D721Med (cell line): ENCODE measurements around the gene KLF14.
A peak's percentile ranks its signal among the peaks of the same experiment; 100 is the strongest.

Source experiments
- DNase-seq: peaks from one replicate; pipeline ENCODE4 v3.0.0; 2011; ENCODE audit warnings: low spot score; ENCODE audit not compliant: insufficient read length
- FAIRE-seq: peaks from 2 replicates; lab custom pipeline; 2011; peaks lifted over from hg19 to GRCh38; lab: Jason Lieb, UNC
- CTCF ChIP-seq: IDR thresholded peaks from 2 replicates; pipeline ENCODE4 v1.5.1; 2012; ENCODE audit warnings: mild to moderate bottlenecking, control low read depth; ENCODE audit not compliant: insufficient read depth; ENCODE audit errors: missing control alignments

Gene KLF14

GRCh38 chr7:130752424-130752823 is 18.4 kb upstream of the KLF14 start:
- no peak for FAIRE-seq
- no peak for TF ChIP-seq CTCF
- DNase-seq = no peak

- TF ChIP-seq CTCF = no peak
- DNase-seq (no peak), FAIRE-seq (no peak)
Measured at GRCh38 chr7:130750755-130751154, 16.7 kb upstream of the KLF14 start.

- no peak for FAIRE-seq
- TF ChIP-seq CTCF = no peak
- DNase-seq = no peak
Measured at GRCh38 chr7:130748531-130749389, 14.8 kb upstream of the KLF14 start.

- FAIRE-seq = peak; percentile 63
Measured at GRCh38 chr7:130741331-130741995, 7.5 kb upstream of the KLF14 start.

GRCh38 chr7:130740606-130741005 is 6.6 kb upstream of the KLF14 start:
- no peak for FAIRE-seq
- no peak for DNase-seq
- TF ChIP-seq CTCF = no peak

More at GRCh38 chr7:130741331-130741995, 7.5 kb upstream of the KLF14 start:
- TF ChIP-seq CTCF = no peak
- DNase-seq = no peak

- no peak for DNase-seq
- FAIRE-seq = no peak
- TF ChIP-seq CTCF = no peak
Measured at GRCh38 chr7:130736298-130736900, 2.4 kb upstream of the KLF14 start.
